Peyer's patch (tissue), 4 donors: ENCODE data around the gene HIC2.
"Not testable (repeated sequence)": the region's sequence is repeated elsewhere in the genome, so short reads cannot be mapped to it uniquely, and the experiment has no call there.

ENCODE experiments used
- POLR2A ChIP-seq, 2 donors: fragments of 450-650 bp; IDR thresholded peaks; one replicate each; pipeline ENCODE4 v1.5.1; 2017; ENCODE audit warnings: antibody characterized with exemption in 2 of 2, mild to moderate bottlenecking in 2 of 2, moderate library complexity in 2 of 2
- TF ChIP-seq, protein P1 (sequence below), 6 experiments: fragments of 450-650 bp in 4 of 6; fragments of 200-600 bp in 2 of 6; sonication (generic) in 1 of 6; IDR thresholded peaks; one replicate each; pipeline ENCODE4 v1.5.1; 2017 to 2019; ENCODE audit warnings: antibody characterized with exemption in 6 of 6, mild to moderate bottlenecking in 3 of 6, moderate library complexity in 1 of 6

DNA sequence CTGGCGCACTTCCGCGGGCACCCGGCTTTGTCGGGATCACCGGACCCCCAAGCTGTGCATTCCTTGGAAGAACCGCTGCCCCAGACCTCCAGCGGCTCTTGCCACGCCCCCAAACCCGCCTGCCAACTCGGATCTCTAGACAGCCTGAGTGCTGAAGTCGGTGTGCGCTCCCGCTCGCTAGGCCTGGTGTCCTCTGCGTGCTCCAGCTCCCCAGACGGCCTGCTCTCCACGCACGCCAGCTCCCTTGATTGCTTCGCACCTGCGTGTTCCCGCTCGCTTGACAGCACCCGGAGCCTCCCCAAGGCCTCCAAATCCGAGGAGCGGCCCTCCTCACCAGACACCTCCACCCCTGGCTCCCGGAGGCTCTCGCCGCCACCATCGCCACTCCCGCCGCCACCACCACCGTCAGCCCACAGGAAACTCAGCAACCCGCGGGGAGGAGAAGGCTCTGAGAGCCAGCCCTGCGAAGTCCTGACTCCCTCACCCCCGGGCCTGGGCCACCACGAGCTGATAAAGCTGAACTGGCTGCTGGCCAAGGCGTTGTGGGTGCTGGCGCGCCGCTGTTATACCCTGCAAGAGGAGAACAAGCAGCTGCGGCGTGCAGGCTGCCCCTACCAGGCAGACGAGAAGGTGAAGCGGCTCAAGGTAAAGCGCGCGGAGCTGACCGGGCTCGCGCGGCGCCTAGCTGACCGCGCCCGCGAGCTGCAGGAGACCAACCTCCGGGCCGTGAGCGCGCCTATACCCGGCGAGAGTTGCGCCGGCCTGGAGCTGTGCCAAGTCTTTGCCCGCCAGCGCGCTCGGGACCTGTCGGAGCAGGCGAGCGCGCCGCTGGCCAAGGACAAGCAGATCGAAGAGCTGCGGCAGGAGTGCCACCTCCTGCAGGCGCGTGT lies 32.5 kb upstream of the HIC2 start:
- not testable (repeated sequence) for TF ChIP-seq POLR2A (IDR thresholded peaks at IDR 0.05)
- TF ChIP-seq, protein P1, sequence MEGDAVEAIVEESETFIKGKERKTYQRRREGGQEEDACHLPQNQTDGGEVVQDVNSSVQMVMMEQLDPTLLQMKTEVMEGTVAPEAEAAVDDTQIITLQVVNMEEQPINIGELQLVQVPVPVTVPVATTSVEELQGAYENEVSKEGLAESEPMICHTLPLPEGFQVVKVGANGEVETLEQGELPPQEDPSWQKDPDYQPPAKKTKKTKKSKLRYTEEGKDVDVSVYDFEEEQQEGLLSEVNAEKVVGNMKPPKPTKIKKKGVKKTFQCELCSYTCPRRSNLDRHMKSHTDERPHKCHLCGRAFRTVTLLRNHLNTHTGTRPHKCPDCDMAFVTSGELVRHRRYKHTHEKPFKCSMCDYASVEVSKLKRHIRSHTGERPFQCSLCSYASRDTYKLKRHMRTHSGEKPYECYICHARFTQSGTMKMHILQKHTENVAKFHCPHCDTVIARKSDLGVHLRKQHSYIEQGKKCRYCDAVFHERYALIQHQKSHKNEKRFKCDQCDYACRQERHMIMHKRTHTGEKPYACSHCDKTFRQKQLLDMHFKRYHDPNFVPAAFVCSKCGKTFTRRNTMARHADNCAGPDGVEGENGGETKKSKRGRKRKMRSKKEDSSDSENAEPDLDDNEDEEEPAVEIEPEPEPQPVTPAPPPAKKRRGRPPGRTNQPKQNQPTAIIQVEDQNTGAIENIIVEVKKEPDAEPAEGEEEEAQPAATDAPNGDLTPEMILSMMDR (IDR thresholded peaks at IDR 0.05): not testable (repeated sequence)
